Nephron (organoid): Measurements from ENCODE around the gene PPID.
A peak's percentile ranks its signal among the peaks of the same experiment; 100 is the strongest.
"Not testable (repeated sequence)": the region's sequence is repeated elsewhere in the genome, so short reads cannot be mapped to it uniquely, and the experiment has no call there.

Source experiments
- H3K27ac Mint-ChIP-seq, 3 experiments: 2 replicates each; pipeline ENCODE4 v1.8.0; 2020; ENCODE audit warnings: mixed read lengths in 3 of 3, mild to moderate bottlenecking in 2 of 3, moderate library complexity in 1 of 3
- H3K27me3 Mint-ChIP-seq: 2 replicates; pipeline ENCODE4 v1.8.0; 2021; ENCODE audit warnings: low read depth, mild to moderate bottlenecking, moderate library complexity, mixed read lengths
- H3K36me3 Mint-ChIP-seq: 2 replicates; pipeline ENCODE4 v1.8.0; 2020; ENCODE audit warnings: low read depth, mixed read lengths
- H3K4me1 Mint-ChIP-seq: 2 replicates; pipeline ENCODE4 v1.8.0; 2020; ENCODE audit warnings: mixed read lengths
- H3K4me3 Mint-ChIP-seq, 3 experiments: 2 replicates each; pipeline ENCODE4 v1.8.0; 2020; ENCODE audit warnings: mild to moderate bottlenecking in 3 of 3, mixed read lengths in 3 of 3, moderate library complexity in 2 of 3
- H3K9me3 Mint-ChIP-seq: 2 replicates; pipeline ENCODE4 v1.8.0; 2020; ENCODE audit warnings: mixed read lengths
- TF ChIP-seq, protein P1 (sequence below), 3 experiments: fragments of 200-600 bp; sonication (generic); IDR thresholded peaks; one replicate each; pipeline ENCODE4 v1.5.0; 2021; ENCODE audit warnings: antibody characterized with exemption in 3 of 3; ENCODE audit not compliant: unreplicated experiment in 3 of 3

The PPID gene

DNA sequence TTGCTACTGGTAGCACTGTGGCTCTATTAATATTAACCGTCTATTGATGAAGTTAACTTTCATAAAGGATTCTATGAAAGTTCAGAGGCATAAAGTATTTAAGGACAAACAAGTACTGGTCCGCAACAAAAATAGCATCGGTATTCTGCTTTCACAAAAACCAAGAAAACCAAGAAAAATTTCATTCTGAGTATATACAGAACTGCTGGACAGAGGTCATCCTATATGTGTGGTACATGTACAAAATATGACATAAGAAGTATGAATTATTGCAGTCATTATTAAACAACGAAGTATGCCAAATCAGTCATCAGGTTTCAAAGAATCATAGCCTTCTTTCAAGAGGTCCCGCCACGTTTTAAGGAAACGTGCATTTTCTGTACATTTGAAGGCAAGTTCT, 53.9 kb downstream of the PPID start:
- peak overlapping the region; percentile 64 to 78 (median 70) for H3K4me3 Mint-ChIP-seq
- H3K36me3 Mint-ChIP-seq: peaks cover 21% of the 10 kb centered on the region
- H3K9me3 Mint-ChIP-seq: no peaks in the 10 kb centered on the region
- peaks cover 21% of the 10 kb centered on the region for H3K4me1 Mint-ChIP-seq
- no peak overlapping the region for H3K27ac Mint-ChIP-seq
- TF ChIP-seq, protein P1, sequence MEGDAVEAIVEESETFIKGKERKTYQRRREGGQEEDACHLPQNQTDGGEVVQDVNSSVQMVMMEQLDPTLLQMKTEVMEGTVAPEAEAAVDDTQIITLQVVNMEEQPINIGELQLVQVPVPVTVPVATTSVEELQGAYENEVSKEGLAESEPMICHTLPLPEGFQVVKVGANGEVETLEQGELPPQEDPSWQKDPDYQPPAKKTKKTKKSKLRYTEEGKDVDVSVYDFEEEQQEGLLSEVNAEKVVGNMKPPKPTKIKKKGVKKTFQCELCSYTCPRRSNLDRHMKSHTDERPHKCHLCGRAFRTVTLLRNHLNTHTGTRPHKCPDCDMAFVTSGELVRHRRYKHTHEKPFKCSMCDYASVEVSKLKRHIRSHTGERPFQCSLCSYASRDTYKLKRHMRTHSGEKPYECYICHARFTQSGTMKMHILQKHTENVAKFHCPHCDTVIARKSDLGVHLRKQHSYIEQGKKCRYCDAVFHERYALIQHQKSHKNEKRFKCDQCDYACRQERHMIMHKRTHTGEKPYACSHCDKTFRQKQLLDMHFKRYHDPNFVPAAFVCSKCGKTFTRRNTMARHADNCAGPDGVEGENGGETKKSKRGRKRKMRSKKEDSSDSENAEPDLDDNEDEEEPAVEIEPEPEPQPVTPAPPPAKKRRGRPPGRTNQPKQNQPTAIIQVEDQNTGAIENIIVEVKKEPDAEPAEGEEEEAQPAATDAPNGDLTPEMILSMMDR (IDR thresholded peaks at IDR 0.05; ENCODE audit: unreplicated experiment in 3 of 3): no peak
- no peaks in the 10 kb centered on the region for H3K27me3 Mint-ChIP-seq

DNA sequence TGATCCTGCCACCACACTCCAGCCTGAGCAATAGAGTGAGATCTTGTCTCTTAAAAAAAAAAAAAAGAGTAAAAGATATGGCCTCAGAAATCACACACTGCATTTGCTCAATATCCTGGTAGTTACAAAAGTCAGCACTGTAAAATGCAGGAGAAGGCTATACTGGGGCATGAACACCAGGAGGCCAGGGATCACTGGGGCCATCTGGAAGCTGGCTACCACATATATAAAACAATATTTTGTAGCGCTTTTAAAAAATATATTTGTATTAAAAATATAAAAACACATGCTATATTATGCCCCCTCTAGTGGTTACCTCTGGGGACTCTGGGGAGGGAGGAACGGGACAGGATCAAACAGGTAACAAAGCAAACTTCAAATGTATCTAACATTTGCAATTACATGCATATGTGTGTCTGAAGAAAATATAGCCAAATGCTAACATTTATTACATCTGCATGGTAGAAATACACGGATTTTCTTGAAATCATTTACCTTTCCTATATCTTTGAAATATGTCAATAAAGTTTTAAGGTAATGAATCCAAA, 55.5 kb downstream of the PPID start:
- Mint-ChIP-seq H3K27ac (no peak overlapping the region), H3K4me3 (no peak overlapping the region), H3K36me3 (peaks cover 21% of the 10 kb centered on the region), H3K4me1 (peaks cover 19% of the 10 kb centered on the region), H3K27me3 (no peaks in the 10 kb centered on the region), H3K9me3 (no peaks in the 10 kb centered on the region)
- TF ChIP-seq, protein P1 (IDR thresholded peaks at IDR 0.05; ENCODE audit: unreplicated experiment in 3 of 3): peak; percentile 47 to 53 (median 49)

DNA sequence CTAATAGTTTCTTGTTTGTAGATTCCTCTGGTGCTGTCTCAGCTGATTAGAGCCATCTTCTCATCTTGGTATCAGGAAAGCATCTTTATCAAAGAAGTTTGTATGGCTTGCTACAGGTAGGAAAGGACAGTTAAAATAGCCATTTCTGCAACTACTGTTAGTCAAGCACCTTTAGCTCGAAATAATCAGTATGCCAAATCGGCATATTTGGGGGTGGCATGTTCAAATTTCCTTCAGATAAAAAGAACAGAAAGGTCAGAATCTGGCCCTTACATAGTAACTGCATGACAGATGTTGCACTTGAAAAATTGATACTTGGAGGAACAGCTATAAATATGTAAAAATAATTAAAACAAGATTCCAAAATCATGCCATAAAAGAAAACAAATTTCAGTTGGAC, 56.3 kb downstream of the PPID start:
- Mint-ChIP-seq H3K27ac (no peak overlapping the region), H3K9me3 (no peaks in the 10 kb centered on the region), H3K4me1 (peaks cover 16% of the 10 kb centered on the region), H3K27me3 (no peaks in the 10 kb centered on the region), H3K4me3 (no peak overlapping the region), H3K36me3 (peaks cover 21% of the 10 kb centered on the region)
- TF ChIP-seq, protein P1 (IDR thresholded peaks at IDR 0.05; ENCODE audit: unreplicated experiment in 3 of 3): no peak

DNA sequence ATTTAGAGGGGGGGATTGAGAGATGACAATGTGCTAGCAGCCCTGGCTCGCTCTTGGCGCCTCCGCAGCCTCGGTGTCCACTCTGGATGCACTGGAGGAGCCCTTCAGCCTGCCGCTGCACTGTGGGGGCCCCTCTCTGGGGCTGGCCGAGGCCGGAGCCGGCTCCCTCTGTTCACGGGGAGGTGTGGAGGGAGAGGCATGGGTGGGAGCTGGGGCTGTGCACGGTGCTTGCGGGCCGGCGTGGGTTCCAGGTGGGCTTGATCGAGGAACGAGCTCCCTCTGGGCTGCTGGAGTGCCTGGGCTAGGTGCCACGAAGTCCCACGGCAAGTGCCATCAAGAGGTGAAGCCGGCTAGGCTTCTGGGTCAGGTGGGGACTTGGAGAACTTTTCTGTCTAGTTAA, 58.4 kb downstream of the PPID start:
- TF ChIP-seq, protein P1 (IDR thresholded peaks at IDR 0.05; ENCODE audit: unreplicated experiment in 3 of 3): no peak
- H3K4me3 Mint-ChIP-seq: no peak overlapping the region
- no peaks in the 10 kb centered on the region for H3K9me3 Mint-ChIP-seq
- no peak overlapping the region for H3K27ac Mint-ChIP-seq
- peaks cover 21% of the 10 kb centered on the region for H3K36me3 Mint-ChIP-seq
- no peaks in the 10 kb centered on the region for H3K27me3 Mint-ChIP-seq
- peaks cover 10% of the 10 kb centered on the region for H3K4me1 Mint-ChIP-seq

DNA sequence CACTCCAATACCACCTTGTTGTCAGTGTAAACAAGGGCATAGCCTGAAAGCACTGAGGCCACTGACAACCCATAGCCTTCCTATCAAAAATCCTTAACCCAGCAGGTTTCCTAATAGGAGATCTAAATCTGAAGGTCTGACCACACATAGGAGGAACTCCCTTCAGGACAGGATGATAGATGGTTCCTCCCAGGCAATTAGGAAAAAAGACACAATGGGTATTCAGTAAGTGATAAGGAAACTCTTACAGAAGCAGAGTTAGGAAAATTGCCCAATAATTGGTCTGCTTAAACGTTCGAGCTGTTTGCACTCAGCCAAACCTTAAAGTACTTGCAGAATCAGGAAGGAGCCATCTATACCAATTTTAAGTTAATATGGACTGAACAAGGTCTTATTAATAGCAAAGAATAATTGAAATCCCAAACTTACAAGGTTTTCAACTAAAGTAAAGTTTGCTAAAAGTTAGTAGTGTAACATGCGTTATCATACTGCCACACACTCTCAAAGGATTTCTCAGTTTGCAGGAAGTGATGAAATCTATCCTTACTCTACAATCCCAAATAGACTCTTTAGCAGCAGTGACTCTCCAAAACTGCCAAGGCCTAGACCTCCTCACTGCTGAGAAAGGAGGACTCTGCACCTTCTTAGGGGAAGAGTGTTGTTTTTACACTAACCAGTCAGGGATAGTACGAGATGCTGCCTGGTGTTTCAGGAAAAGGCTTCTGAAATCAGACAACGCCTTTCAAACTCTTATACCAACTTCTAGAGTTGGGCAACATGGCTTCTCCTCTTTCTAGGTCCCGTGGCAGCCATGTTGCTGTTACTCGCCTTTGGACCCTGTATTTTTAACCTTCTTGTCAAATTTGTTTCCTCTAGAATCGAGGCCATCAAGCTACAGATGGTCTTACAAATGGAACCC, 59.2 kb downstream of the PPID start:
- not testable (repeated sequence) for H3K9me3 Mint-ChIP-seq, H3K4me3 Mint-ChIP-seq, H3K4me1 Mint-ChIP-seq, H3K27ac Mint-ChIP-seq, H3K27me3 Mint-ChIP-seq
- H3K36me3 Mint-ChIP-seq: peaks cover 17% of the 10 kb centered on the region

DNA sequence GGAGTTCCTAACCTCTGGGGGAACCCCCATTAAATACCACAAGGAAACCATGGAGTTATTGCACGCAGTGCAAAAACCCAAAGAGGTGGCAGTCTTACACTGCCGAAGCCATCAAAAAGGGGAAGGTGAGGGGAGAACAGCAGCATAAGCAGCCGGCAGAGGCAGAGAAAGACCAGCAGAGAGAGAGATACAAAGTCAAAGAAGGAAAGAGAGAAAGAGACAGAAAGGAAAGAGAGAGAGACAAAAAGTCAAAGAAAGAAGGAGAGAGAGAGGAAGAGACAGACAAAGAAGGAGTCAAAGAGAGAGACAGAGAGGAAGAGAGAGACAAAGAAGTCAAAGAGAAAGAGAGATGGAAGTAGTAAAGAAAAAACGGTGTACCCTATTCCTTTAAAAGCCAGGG, 59.9 kb downstream of the PPID start:
- not testable (repeated sequence) for H3K4me3 Mint-ChIP-seq, H3K27ac Mint-ChIP-seq, H3K9me3 Mint-ChIP-seq

More for the DNA sequence above, 59.9 kb downstream of the PPID start:
- peaks cover 15% of the 10 kb centered on the region for H3K36me3 Mint-ChIP-seq
- H3K4me1 Mint-ChIP-seq, H3K27me3 Mint-ChIP-seq: not testable (repeated sequence)
